HG03064 (cell line): Measurements from ENCODE around the gene MARK2.

Experiments used
- ATAC-seq: cut with Tn5 transposase; IDR thresholded peaks from one replicate; pipeline ENCODE4 v1.9.1; 2021; ENCODE audit warnings: low read depth; ENCODE audit not compliant: unreplicated experiment

The MARK2 gene

GRCh38 chr11:63826471-63827190 lies 12.3 kb upstream of the MARK2 start:
- no peak for ATAC-seq

GRCh38 chr11:63829823-63830489 lies 9.0 kb upstream of the MARK2 start:
- no peak for ATAC-seq

- no peak for ATAC-seq
Measured at GRCh38 chr11:63831326-63831725, 7.6 kb upstream of the MARK2 start.

GRCh38 chr11:63832336-63832735 lies 6.6 kb upstream of the MARK2 start:
- ATAC-seq = no peak

- no peak for ATAC-seq
Measured at GRCh38 chr11:63833048-63833447, 5.9 kb upstream of the MARK2 start.

GRCh38 chr11:63834535-63835157 lies 4.3 kb upstream of the MARK2 start:
- ATAC-seq = no peak

- ATAC-seq = no peak
Measured at GRCh38 chr11:63835158-63835545, 3.8 kb upstream of the MARK2 start.

- no peak for ATAC-seq
Measured at GRCh38 chr11:63837027-63837688, 1.8 kb upstream of the MARK2 start.

GRCh38 chr11:63837739-63838138 lies 1.2 kb upstream of the MARK2 start:
- no peak for ATAC-seq

GRCh38 chr11:63838150-63838677 lies 696 bp upstream of the MARK2 start:
- ATAC-seq = no peak

GRCh38 chr11:63839508-63840355 lies 822 bp downstream of the MARK2 start:
- no peak for ATAC-seq

- ATAC-seq = no peak
Measured at GRCh38 chr11:63840356-63841060, 1.6 kb downstream of the MARK2 start.

- no peak for ATAC-seq
Measured at GRCh38 chr11:63841554-63841953, 2.6 kb downstream of the MARK2 start.

- ATAC-seq = no peak
Measured at GRCh38 chr11:63843041-63843440, 4.1 kb downstream of the MARK2 start.

- ATAC-seq = no peak
Measured at GRCh38 chr11:63844836-63845235, 5.9 kb downstream of the MARK2 start.

GRCh38 chr11:63845303-63845702 lies 6.4 kb downstream of the MARK2 start:
- no peak for ATAC-seq

GRCh38 chr11:63845911-63846310 lies 7.0 kb downstream of the MARK2 start:
- ATAC-seq = no peak

GRCh38 chr11:63846897-63847296 lies 8.0 kb downstream of the MARK2 start:
- no peak for ATAC-seq

GRCh38 chr11:63847363-63847762 lies 8.5 kb downstream of the MARK2 start:
- no peak for ATAC-seq

GRCh38 chr11:63849691-63850090 lies 10.8 kb downstream of the MARK2 start:
- no peak for ATAC-seq
